ENCODE measurements around the gene GRHPR. TPM values are rescaled to one million over a fixed set of nuclear protein-coding genes. Genes with fewer than 3 reads are reported as not detected.

GRHPR gene
- total and polyA plus RNA-seq, 2 of the 4 experiments (the other 2 are of a cell fraction), result 182 to 191 TPM

DNA sequence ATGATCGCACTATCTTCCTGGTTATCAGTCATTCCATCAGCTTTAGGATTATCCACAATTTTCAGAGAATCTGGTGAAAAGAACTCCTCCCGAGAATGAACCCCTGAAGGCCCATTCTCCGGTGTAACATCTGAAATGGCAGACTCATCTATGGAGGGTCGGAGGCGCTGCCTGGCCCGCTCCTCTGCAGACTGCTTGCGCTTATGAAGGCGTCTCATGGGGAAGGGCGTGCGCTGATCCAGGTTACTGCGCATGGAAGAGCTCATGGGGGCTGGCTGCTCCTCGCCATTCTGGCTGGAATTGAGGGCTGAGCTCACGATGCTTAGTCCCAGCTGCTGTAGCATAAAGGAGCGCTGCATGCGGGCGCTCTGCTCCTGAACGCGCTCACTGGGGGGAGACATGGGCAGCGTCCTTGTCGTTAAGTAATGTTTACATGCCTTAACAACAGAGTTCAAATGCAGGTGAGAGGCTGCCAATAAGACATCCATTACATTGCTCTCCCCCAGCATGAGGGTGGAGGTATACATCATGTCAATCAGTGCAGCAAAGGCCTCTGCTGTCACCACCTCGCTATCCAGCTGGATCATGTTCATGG, 19.4 kb downstream of the GRHPR start:
- H3K27me3 ChIP-seq (ENCODE audit: control insufficient read depth, insufficient read depth, low read length), result no peaks in the 10 kb centered on the region
- in situ Hi-C loops (cut with MboI; ENCODE audit: low sequenced_read_pairs) (no loop called here), dilution Hi-C loops (cut with HindIII; ENCODE audit: low sequenced_read_pairs, unreplicated experiment) (no loop called here), intact Hi-C loops (cut with micrococcal nuclease) (no loop called here)
- H4K5ac ChIP-seq (ENCODE audit: low read depth, low read length), result no peak overlapping the region
- H4K91ac ChIP-seq (ENCODE audit: insufficient read depth, low read depth, low read length), result no peak overlapping the region
- no peak overlapping the region for H3K27ac ChIP-seq (ENCODE audit: insufficient read depth, low read length)
- no peak for TF ChIP-seq MXI1 (IDR thresholded peaks at IDR 0.05; ENCODE audit: borderline replicate concordance, low read depth, low read length)
- no peak for TF ChIP-seq SMC3 (IDR thresholded peaks at IDR 0.05; ENCODE audit: low read depth, low read length)
- TF ChIP-seq MAFK (IDR thresholded peaks at IDR 0.05; ENCODE audit: low read depth, low read length), result no peak
- no peak for TF ChIP-seq CEBPB (IDR thresholded peaks at IDR 0.05; ENCODE audit: low read depth, low read length)
- TF ChIP-seq BHLHE40 (IDR thresholded peaks at IDR 0.05; ENCODE audit: low read depth, low read length), result no peak
- TF ChIP-seq ELK1 (IDR thresholded peaks at IDR 0.05; ENCODE audit: borderline replicate concordance, low read depth, low read length), result no peak
- H3K9ac ChIP-seq (ENCODE audit: low read depth, low read length), result no peak overlapping the region
- H3K4me2 ChIP-seq (ENCODE audit: low read depth, low read length), result no peak overlapping the region
- WGBS, 2 experiments (ENCODE audit: extremely low coverage in 2 of 2, insufficient read length in 1 of 2), result 93% methylated on average over 13 of the region's 21 CpGs; no CpG with 5 or more reads in 1 of the 2 experiments
- H3K14ac ChIP-seq (replicated peaks; ENCODE audit: low read depth, low read length), result no peak overlapping the region
- H3K4me3 ChIP-seq (ENCODE audit: insufficient read depth, low read depth, low read length), result no peak overlapping the region
- H3K4me1 ChIP-seq (ENCODE audit: control insufficient read depth, insufficient read depth, low read length), result peaks cover 12% of the 10 kb centered on the region
- ChIA-PET CTCF (no interaction called here), POLR2A (ENCODE audit: unreplicated experiment) (no interaction called here)
- H3K9me3 ChIP-seq (ENCODE audit: control insufficient read depth, insufficient read depth, low read length), result no peaks in the 10 kb centered on the region
- no peak overlapping the region for H3K18ac ChIP-seq (ENCODE audit: low read depth, low read length)
- no peak overlapping the region for H2BK5ac ChIP-seq (ENCODE audit: low read depth, low read length, poor library complexity, severe bottlenecking)
- H3K79me1 ChIP-seq (ENCODE audit: low read depth in 1 of 2, low read length in 2 of 2), result peaks cover 41 to 73% of the 10 kb centered on the region in 2 experiments
- peaks cover 12% of the 10 kb centered on the region for H3K9me1 ChIP-seq (ENCODE audit: insufficient read depth, low read length)
- no peak overlapping the region for H2BK15ac ChIP-seq (ENCODE audit: low read depth, low read length)
- no peak overlapping the region for H4K8ac ChIP-seq (ENCODE audit: low read depth in 2 of 2, low read length in 2 of 2)
- no peak overlapping the region for H2AK5ac ChIP-seq (ENCODE audit: low read depth, low read length)
- no peak overlapping the region for H3K56ac ChIP-seq (ENCODE audit: extremely low read depth, insufficient read depth, low read length)
- BruUV-seq (replicated peaks), result no TSS peak
- no peak for ATAC-seq (ENCODE audit: low read depth)
- H3K36me3 ChIP-seq (ENCODE audit: control insufficient read depth, insufficient read depth, low read length), result peaks cover 43% of the 10 kb centered on the region
- peaks cover 17% of the 10 kb centered on the region; the same call in 1 of the 2 replicates for H4K20me1 ChIP-seq (ENCODE audit: insufficient read depth, low read length)
- no peak overlapping the region for H2BK20ac ChIP-seq (ENCODE audit: low read depth, low read length)
- no peak for DNase-seq
- no peak overlapping the region for H2BK120ac ChIP-seq (ENCODE audit: low read depth, low read length)
- H3K4ac ChIP-seq (ENCODE audit: low read depth, low read length), result no peak overlapping the region
- H2AK9ac ChIP-seq (replicated peaks; ENCODE audit: low read depth, low read length, poor library complexity), result no peak overlapping the region
- no peak overlapping the region for H2AFZ ChIP-seq (replicated peaks; ENCODE audit: low read length, poor library complexity)
- no peak overlapping the region for H3K23ac ChIP-seq (ENCODE audit: low read depth, low read length)
